GM15510 (cell line): ENCODE data around the gene NPFFR2.

ENCODE experiments used
- POLR2A ChIP-seq: IDR thresholded peaks from 3 replicates; pipeline ENCODE4 v1.6.1; 2011; ENCODE audit warnings: borderline replicate concordance; ENCODE audit not compliant: insufficient read length; ENCODE audit errors: extremely low read depth

NPFFR2 gene

GRCh38 chr4:72186714-72187113, 154.9 kb downstream of the NPFFR2 start:
- TF ChIP-seq POLR2A: no peak

GRCh38 chr4:72194046-72194445, 162.2 kb downstream of the NPFFR2 start:
- TF ChIP-seq POLR2A: no peak

GRCh38 chr4:72194453-72194852, 162.7 kb downstream of the NPFFR2 start:
- no peak for TF ChIP-seq POLR2A
